T1000 (cell line): ENCODE results near the gene LOXL1.

Experiments
- DNase-seq: peaks from one replicate; lab custom pipeline; 2025; ENCODE audit warnings: mixed read lengths; lab: John Stamatoyannopoulos, UW

Gene LOXL1

GRCh38 chr15:73899197-73900094, 26.8 kb upstream of the LOXL1 start:
- no peak for DNase-seq

DNA sequence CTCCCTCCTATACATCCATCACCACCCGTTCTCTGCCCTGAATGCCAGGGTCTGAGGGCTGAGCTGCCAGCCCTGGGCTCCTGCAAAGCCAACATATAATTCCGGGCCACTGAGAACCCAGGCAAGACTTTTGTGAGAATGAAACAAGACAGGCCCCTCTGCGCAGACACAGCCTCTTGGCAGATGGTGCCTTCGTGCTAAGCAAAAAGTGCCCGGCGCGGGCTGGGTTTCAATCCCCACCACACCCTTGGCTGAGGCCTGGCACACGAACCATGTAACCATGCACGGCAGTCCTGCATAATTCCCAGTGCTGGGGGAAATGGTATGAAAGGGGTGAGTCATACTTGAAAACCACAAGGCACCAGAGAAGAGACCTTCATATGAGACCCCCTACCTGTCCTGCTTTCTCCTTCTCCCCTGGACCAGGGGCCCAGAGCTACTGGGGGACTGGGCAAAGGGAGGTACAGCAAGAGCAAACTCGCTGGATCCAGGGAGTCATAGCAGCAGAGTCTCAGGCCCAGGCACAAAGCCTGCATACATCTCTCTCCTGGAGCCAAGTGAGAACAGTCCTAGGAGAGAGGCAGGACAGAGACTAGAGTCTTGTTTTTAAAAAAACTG, 26.1 kb upstream of the LOXL1 start:
- DNase-seq, result no peak

GRCh38 chr15:73901126-73901810, 25.0 kb upstream of the LOXL1 start:
- DNase-seq, result no peak

GRCh38 chr15:73902121-73903020, 23.9 kb upstream of the LOXL1 start:
- no peak for DNase-seq

- DNase-seq, result no peak
These were observed 22.0 kb upstream of the LOXL1 start for GRCh38 chr15:73904026-73904815.

DNA sequence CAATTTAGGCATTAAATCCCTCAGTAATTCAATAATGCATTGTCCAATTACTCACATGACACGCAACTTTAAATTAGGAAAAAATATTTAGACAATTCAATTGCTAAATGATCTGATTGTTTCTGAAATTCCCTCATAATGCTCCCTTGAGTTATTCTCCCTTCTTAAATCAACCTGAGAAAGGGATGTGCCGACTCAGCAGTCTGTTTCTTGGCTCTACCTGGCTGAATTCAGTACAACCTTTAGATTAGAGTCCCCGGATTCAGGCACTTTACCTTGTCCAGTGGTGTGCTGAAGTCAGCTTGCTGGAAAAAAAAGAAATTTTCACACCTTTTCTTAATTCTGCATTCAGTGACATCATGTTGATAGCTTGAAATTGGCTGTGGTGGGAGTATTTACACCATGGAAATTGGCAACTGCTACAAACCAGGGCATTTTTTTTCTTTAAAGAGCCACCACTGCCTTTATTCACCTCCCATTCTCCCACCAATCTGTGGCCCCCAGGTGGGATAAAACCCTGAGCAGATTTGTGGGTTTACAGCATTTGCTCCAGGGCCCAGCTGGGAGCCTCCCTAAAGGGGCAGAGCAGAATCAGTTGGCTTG, 20.9 kb upstream of the LOXL1 start:
- DNase-seq, result no peak

DNA sequence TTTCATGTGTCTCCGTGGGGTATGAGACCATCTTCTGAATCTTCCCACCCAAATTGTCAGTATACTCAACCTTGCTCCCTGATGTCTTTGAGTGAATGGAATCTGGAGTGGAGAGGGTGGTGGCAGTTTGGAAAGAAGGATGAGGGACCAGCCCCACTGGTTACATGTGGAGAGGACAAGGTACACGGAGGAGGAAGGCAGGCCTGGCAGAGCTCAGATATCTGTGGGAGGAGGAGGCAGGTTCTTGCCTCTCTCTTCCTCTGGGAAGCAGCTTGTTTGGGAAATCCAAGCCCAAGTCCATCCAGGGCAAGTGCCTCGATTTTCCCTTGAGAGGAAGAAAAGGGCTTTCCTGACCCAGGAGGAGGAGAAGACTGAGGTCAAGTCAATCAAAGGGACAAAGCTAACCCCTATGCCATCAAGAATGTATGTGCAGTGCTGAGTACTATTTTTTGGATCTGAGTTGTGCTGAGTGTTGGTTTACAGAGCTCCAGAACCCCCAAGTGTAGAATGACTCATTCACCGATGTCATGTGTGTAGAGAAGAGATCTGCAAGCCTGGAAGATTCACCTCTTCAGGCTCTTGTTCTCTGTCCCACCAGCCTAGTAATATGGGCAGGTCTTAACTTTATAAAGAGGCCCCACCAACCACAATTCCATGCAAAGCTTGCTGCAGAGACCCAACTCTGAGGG, 19.8 kb upstream of the LOXL1 start:
- no peak for DNase-seq

GRCh38 chr15:73907035-73907408, 19.2 kb upstream of the LOXL1 start:
- no peak for DNase-seq

GRCh38 chr15:73908030-73908821, 18.0 kb upstream of the LOXL1 start:
- no peak for DNase-seq

DNA sequence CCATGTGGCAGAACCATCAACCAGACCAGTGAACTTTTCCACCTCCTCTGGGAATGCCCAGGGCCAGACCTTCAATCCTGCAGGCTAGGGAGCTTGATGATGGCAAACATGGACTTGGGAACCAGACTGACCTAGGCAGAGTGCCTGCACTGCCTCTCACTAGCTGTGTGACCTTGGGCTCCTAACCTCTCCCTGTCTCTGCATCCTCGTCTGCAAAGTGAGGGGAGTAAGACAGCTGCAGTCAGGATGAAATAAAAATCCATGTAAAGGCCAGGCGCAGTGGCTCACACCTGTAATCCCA, 17.5 kb upstream of the LOXL1 start:
- DNase-seq, result no peak

- DNase-seq, result no peak
These were observed 16.6 kb upstream of the LOXL1 start for GRCh38 chr15:73909651-73910050.

GRCh38 chr15:73910522-73911303, 15.5 kb upstream of the LOXL1 start:
- DNase-seq, result no peak

DNA sequence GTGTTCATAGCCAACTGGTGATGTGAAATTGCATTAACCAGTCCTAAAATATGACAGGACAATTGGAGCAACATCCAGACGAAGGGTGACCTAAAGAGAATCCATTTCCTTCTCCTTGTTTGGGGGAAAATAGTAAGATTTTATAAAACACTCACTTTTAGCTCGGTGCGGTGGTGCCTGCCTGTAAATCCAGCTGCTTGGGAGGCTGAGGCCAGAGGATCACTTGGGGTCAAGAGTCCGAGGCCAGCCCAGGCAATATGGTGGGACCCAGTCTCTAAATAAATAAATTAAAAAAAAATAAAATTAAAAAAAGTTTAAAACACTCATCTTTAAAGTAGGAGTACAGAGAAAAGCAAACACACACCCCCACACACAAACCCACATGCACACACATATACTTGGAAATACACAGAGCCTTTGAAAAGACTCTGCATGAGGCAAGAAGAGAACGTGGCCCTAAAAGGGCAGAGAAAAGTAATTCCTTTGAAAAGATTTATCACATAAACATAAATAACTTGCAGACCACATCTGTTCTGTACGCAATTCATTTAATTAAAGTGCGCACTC, 14.1 kb upstream of the LOXL1 start:
- no peak for DNase-seq

DNA sequence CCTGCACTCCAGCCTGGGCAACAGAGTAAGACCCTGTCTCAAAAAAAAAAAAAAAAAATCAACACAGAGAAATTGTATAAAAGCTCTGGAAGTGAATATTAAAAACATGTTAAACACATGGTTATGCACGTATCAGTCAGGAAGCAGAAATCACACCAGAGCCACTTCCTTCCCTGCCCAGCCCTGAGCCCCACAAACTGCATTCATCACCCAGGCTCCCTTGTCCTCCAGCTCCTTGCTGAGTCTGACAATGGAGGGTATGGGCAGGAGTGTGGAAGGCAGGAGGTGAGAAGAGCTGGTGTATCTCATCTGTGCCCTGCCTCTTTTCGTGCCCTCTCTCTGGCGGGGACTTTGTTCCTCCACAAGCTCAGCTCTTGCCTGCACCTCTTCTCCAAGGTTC, 12.1 kb upstream of the LOXL1 start:
- DNase-seq, result no peak

DNA sequence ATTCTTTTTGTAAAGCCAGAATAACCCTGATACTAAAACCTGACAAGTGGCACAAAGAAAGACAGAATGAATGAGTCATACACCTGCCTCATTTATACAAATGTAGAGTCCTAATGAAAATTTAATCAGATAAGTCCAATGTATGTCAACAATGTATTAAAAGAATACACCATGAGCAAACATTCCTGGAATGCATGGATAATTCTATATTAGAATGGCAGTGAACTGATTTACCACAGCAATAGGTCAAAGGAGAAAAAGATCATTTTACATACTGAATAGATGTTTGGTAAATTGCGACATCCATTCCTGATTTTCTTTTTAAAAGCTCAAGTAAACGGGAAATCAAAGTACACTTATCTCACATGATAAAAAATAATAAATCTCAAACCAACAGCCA, 11.2 kb upstream of the LOXL1 start:
- no peak for DNase-seq

GRCh38 chr15:73918784-73919183, 7.5 kb upstream of the LOXL1 start:
- no peak for DNase-seq

DNA sequence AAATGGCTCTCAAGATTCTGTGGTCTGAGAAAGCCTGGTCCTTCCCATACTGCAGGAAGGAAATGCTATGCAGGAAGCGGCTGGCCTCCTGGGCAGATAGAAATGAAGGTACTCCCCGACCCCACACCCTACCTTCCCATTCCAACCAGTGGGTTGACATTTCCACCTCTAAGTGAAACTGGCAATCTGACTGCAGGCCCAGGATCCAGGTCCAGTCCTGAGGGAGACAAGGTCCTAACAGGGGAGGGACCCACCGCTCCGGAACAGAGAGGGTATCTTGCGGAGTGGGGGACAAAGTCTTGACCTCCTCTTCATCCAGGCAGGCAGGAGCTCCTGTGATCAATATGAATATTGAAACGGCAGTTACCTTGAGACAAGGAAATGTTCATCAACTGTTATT, 6.6 kb upstream of the LOXL1 start:
- no peak for DNase-seq

DNA sequence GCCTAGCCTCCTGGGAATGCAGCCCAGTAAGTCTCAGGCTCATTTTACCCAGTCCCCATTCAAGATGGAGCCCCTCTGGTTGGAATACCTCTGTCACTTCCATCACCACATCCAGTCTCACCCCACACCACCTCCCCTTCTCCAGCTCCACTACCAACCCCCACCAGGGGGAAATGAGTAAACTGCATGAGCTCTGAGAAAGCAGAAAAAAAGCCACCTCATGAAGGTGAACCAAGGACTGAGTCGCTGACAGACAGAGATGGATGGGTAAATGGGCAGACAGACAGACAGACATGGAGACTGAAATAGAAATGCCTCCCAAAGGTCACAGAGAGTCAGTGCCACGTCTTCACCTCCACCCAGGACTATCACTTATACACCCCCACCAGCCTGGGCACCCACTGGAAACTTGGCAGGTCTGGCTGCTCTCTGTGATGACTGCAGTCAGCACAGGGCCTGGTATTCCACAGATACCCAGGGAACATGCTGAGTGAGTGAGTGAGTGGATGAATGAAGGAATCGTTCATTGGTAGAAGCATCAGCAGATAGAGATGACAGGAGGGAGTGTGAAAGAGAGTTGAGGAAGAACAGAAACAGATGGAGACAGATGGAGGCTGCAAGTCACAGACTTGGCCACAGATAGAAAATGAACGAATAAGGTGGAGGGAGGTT, 4.9 kb upstream of the LOXL1 start:
- no peak for DNase-seq
